ENCODE measurements around the gene MPZL3.

The MPZL3 gene

DNA sequence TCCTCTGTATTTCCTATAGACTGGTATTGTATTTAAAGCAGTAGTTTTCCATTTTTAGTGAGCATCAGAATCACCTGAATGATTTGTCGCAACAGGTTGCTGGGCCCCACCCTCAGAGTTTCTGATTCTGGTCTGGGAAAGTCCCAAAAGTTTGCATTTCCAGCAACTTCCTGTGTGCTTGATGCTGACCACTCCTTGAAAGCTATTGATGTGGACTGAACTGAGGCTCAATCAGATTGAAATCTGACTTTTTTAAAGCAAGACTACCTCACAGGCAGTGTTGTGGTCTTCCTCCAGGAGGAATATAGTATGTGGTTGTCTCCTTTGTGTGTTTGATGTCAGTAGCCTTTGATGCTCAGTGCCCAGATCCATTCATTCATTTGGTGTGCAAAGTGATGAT lies 29.1 kb upstream of the MPZL3 start:
- TF ChIP-seq, protein P1, sequence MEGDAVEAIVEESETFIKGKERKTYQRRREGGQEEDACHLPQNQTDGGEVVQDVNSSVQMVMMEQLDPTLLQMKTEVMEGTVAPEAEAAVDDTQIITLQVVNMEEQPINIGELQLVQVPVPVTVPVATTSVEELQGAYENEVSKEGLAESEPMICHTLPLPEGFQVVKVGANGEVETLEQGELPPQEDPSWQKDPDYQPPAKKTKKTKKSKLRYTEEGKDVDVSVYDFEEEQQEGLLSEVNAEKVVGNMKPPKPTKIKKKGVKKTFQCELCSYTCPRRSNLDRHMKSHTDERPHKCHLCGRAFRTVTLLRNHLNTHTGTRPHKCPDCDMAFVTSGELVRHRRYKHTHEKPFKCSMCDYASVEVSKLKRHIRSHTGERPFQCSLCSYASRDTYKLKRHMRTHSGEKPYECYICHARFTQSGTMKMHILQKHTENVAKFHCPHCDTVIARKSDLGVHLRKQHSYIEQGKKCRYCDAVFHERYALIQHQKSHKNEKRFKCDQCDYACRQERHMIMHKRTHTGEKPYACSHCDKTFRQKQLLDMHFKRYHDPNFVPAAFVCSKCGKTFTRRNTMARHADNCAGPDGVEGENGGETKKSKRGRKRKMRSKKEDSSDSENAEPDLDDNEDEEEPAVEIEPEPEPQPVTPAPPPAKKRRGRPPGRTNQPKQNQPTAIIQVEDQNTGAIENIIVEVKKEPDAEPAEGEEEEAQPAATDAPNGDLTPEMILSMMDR (IDR thresholded peaks at IDR 0.05; ENCODE audit: low read length, missing control alignments): no peak
- DNase-seq (ENCODE audit: low read depth): no peak
- no peak overlapping the region for H3K4me3 ChIP-seq (replicated peaks; ENCODE audit: low read depth, low read length)

DNA sequence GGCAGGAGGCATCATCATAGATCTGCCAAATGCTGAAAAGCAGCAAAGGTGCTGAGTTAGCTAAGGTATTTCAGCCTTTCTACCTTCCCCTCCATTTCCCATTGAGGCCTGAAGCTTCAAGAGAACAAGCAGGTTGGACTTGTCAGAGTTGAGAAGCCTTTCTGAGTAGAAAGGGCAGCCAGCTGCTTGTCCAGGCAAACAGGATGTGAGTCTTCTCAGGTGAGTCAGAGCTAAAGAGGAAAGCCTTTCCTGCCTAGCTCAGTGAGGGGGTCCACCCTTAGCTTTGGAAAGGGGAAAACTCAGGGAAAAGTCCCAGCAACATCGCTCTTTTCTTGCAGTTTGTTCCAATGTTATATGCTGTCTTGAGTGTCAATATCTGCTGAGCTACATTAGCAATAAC lies 25.1 kb upstream of the MPZL3 start:
- TF ChIP-seq, protein P1 (IDR thresholded peaks at IDR 0.05; ENCODE audit: low read length, missing control alignments): no peak
- no peak overlapping the region for H3K4me3 ChIP-seq (replicated peaks; ENCODE audit: low read depth, low read length)
- DNase-seq (ENCODE audit: low read depth): peak; percentile 54

DNA sequence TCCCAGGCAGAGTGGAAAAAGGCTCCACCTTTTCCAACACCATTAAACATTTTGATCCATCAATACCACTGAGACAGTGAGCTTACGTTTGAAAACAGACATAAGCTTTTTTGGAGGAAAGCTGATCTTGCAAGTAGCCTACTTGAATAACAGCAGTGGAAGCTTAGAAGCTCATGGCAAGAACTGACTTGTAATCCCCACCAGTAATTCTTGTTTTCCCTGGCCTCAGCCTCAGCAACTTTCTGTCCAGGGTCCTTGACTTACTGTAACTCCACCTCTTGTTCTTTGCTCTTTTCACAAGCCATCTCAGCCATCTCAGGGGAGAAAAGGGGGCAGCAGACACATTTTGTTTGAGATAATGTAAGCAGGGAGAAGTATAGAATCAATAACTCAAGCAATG lies 24.3 kb upstream of the MPZL3 start:
- TF ChIP-seq, protein P1 (IDR thresholded peaks at IDR 0.05; ENCODE audit: low read length, missing control alignments): no peak
- H3K4me3 ChIP-seq (replicated peaks; ENCODE audit: low read depth, low read length): no peak overlapping the region
- DNase-seq (ENCODE audit: low read depth): no peak

DNA sequence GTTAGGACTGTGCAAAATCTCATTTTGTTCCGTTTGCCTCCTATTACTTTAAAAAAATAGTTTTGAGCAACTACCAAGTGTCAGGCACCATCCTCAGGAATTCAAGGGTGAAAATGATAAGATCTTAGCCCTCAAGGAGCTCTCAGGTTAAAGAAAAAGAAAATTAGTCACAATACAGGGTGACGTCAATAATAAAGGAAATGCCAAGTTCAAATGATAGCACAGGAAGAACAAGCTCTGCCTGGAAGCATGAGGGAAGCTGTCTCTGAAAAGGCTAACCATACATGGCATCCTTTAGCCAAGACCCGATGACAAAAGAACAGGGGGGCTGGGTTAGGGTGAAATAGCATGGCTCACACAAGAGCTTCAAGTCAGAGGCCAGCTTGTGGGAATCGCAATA lies 23.0 kb upstream of the MPZL3 start:
- H3K4me3 ChIP-seq (replicated peaks; ENCODE audit: low read depth, low read length): no peak overlapping the region
- TF ChIP-seq, protein P1 (IDR thresholded peaks at IDR 0.05; ENCODE audit: low read length, missing control alignments): no peak
- peak; percentile 84 for DNase-seq (ENCODE audit: low read depth)

DNA sequence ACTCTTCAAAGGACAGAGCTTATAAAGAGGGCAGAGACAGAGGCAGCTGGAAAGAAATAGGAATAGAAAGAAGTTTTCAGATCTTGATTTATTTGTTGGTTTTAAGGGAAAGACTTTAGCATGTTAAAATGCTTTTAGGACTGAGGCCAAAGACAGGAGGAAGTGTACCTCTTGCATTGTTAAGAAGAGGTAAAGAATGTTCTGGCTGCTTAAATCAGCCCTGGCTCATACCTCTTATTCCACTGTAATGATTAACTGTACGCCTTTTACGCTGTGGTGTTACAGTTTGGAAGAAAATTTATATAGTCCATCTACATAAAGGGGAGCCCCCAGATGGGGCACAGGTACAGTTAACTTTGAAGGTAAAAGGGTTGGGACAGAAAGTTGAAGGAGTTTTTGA lies 22.0 kb upstream of the MPZL3 start:
- DNase-seq (ENCODE audit: low read depth): no peak
- no peak overlapping the region for H3K4me3 ChIP-seq (replicated peaks; ENCODE audit: low read depth, low read length)
- TF ChIP-seq, protein P1 (IDR thresholded peaks at IDR 0.05; ENCODE audit: low read length, missing control alignments): no peak

DNA sequence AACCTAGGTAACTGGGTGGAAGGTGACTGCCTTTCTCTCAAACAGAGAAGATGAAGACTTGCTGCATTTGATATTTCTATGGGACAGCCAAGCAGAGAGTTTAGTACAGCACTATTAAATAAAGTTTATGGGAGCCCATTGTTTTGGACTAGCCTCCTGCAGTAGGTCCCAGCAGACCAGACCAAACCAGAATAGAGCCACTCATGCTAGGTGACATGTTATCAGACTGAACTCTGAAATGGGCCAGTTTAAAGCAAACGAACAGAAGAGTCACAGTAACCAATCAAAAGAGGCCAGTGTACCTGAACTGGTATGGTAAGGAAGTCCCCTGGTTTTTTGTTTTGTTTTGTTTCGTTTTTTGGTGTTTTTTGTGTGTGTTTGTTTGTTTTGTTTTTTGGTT lies 19.8 kb upstream of the MPZL3 start:
- no peak for DNase-seq (ENCODE audit: low read depth)

DNA sequence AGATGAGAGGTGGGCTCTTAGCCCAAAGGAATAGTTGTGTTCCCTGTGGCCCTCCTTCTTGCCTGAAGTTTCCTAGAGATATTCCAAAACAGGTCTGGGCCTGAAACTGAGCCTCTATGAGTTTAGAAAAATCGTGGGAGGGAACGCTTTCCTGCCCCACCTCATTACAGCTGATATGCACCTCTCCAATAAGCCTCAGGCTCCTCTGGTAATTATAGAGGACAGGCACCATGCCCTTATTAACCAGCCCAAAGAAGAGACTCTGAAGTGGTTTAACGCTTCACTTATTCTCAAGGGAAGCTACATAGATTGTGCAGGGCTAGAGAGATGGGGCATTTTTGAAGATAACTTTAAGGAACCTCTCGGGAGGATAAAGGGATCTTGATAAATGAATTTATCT lies 15.3 kb upstream of the MPZL3 start:
- DNase-seq (ENCODE audit: low read depth): no peak
- no peak overlapping the region for H3K4me3 ChIP-seq (replicated peaks; ENCODE audit: low read depth, low read length)
- TF ChIP-seq, protein P1 (IDR thresholded peaks at IDR 0.05; ENCODE audit: low read length, missing control alignments): no peak

More for the DNA sequence above, 19.8 kb upstream of the MPZL3 start:
- no peak overlapping the region for H3K4me3 ChIP-seq (replicated peaks; ENCODE audit: low read depth, low read length)
- TF ChIP-seq, protein P1 (IDR thresholded peaks at IDR 0.05; ENCODE audit: low read length, missing control alignments): no peak
